NCI-H2227 treated with DMSO at 0.1 percent for 48 hours (cell line): ENCODE results near the gene KCNJ15.
"Not testable (repeated sequence)": the region's sequence is repeated elsewhere in the genome, so short reads cannot be mapped to it uniquely, and the experiment has no call there.

Source experiments
- DNase-seq: peaks from one replicate; lab custom pipeline; 2025; lab: John Stamatoyannopoulos, UW

The KCNJ15 gene

GRCh38 chr21:38244885-38245869 is 11.6 kb upstream of the KCNJ15 start:
- DNase-seq = no peak

GRCh38 chr21:38246511-38246910 is 10.3 kb upstream of the KCNJ15 start:
- no peak for DNase-seq

GRCh38 chr21:38247054-38247453 is 9.7 kb upstream of the KCNJ15 start:
- not testable (repeated sequence) for DNase-seq

GRCh38 chr21:38247738-38248510 is 8.9 kb upstream of the KCNJ15 start:
- no peak for DNase-seq

GRCh38 chr21:38249256-38249655 is 7.5 kb upstream of the KCNJ15 start:
- no peak for DNase-seq

GRCh38 chr21:38249696-38250278 is 7.0 kb upstream of the KCNJ15 start:
- DNase-seq = no peak

- no peak for DNase-seq
These were observed 5.8 kb upstream of the KCNJ15 start for GRCh38 chr21:38250991-38251418.

- no peak for DNase-seq
These were observed 1.8 kb upstream of the KCNJ15 start for GRCh38 chr21:38254970-38255369.

GRCh38 chr21:38255571-38256117 is 1.1 kb upstream of the KCNJ15 start:
- no peak for DNase-seq

GRCh38 chr21:38257667-38258066 is 876 bp downstream of the KCNJ15 start:
- no peak for DNase-seq

GRCh38 chr21:38258521-38259485 is 2.0 kb downstream of the KCNJ15 start:
- DNase-seq = no peak

GRCh38 chr21:38259665-38260064 is 2.9 kb downstream of the KCNJ15 start:
- DNase-seq = no peak

GRCh38 chr21:38260426-38260825 is 3.6 kb downstream of the KCNJ15 start:
- no peak for DNase-seq

GRCh38 chr21:38261851-38262250 is 5.1 kb downstream of the KCNJ15 start:
- no peak for DNase-seq

GRCh38 chr21:38263493-38263892 is 6.7 kb downstream of the KCNJ15 start:
- DNase-seq = no peak

GRCh38 chr21:38264571-38264970 is 7.8 kb downstream of the KCNJ15 start:
- DNase-seq = no peak

GRCh38 chr21:38265166-38265565 is 8.4 kb downstream of the KCNJ15 start:
- no peak for DNase-seq

- no peak for DNase-seq
These were observed 9.9 kb downstream of the KCNJ15 start for GRCh38 chr21:38266732-38267131.

- DNase-seq = no peak
These were observed 10.5 kb downstream of the KCNJ15 start for GRCh38 chr21:38267136-38267755.
